ENCODE results near the gene DISC1.

DISC1 gene

GRCh38 chr1:231865331-231865730 lies 238.7 kb downstream of the DISC1 start:
- TF ChIP-seq FOXK2 (IDR thresholded peaks at IDR 0.05) (no peak), TARDBP (IDR thresholded peaks at IDR 0.05) (no peak), L3MBTL2 (conservative IDR thresholded peaks at IDR 0.05) (no peak), ARNT (IDR thresholded peaks at IDR 0.05) (no peak), SUZ12 (IDR thresholded peaks at IDR 0.05) (no peak), ZNF384 (IDR thresholded peaks at IDR 0.05) (no peak), HDGF (IDR thresholded peaks at IDR 0.05; ENCODE audit: borderline replicate concordance) (no peak), FOXM1 (IDR thresholded peaks at IDR 0.05; ENCODE audit: borderline replicate concordance) (no peak), NFRKB (IDR thresholded peaks at IDR 0.05) (no peak), SP1 (IDR thresholded peaks at IDR 0.05) (no peak), PKNOX1 (IDR thresholded peaks at IDR 0.05) (no peak), ELF4 (IDR thresholded peaks at IDR 0.05) (no peak), FOXA1 (IDR thresholded peaks at IDR 0.05) (no peak)
- POLR2A ChIA-PET, result no interaction called here
- no peak for DNase-seq (ENCODE audit: extremely low spot score)
- CTCF ChIA-PET, result interaction anchor here (1.3 to 1.7 kb wide), 2 partner anchors 10 to 762 kb away, joined by 3 to 8 read pairs; no protein-coding TSS in a partner anchor

- ChIA-PET POLR2A (no interaction called here), CTCF (interaction anchor here (0.6 to 1.7 kb wide), 10 partner anchors 9 to 1379 kb away, joined by 3 to 8 read pairs (median 4); no protein-coding TSS in a partner anchor)
- DNase-seq (ENCODE audit: extremely low spot score), result peak; percentile 75
- TF ChIP-seq PKNOX1 (IDR thresholded peaks at IDR 0.05) (peak; percentile 47), NFRKB (IDR thresholded peaks at IDR 0.05) (no peak), CTBP1 (IDR thresholded peaks at IDR 0.05; ENCODE audit: borderline replicate concordance) (no peak; the same call in 1 of the 2 replicates), ELF4 (IDR thresholded peaks at IDR 0.05) (no peak), LEF1 (IDR thresholded peaks at IDR 0.05; ENCODE audit: borderline replicate concordance) (no peak)
Measured at GRCh38 chr1:231866392-231867331, 240.1 kb downstream of the DISC1 start.

- ChIA-PET POLR2A (no interaction called here), CTCF (interaction anchor here (0.6 to 1.5 kb wide), 3 partner anchors 63 to 760 kb away, joined by 3 to 4 read pairs (median 3); no protein-coding TSS in a partner anchor)
- no peak for TF ChIP-seq ARNT (IDR thresholded peaks at IDR 0.05)
- TF ChIP-seq CTBP1 (IDR thresholded peaks at IDR 0.05; ENCODE audit: borderline replicate concordance), result no peak
- no peak for TF ChIP-seq SUZ12 (IDR thresholded peaks at IDR 0.05)
- TF ChIP-seq HDGF (IDR thresholded peaks at IDR 0.05; ENCODE audit: borderline replicate concordance), result no peak
- no peak for TF ChIP-seq L3MBTL2 (conservative IDR thresholded peaks at IDR 0.05)
- no peak for TF ChIP-seq SP1 (IDR thresholded peaks at IDR 0.05)
- TF ChIP-seq LEF1 (IDR thresholded peaks at IDR 0.05; ENCODE audit: borderline replicate concordance), result no peak
- TF ChIP-seq FOXM1 (IDR thresholded peaks at IDR 0.05; ENCODE audit: borderline replicate concordance), result no peak
- no peak for TF ChIP-seq BHLHE40 (IDR thresholded peaks at IDR 0.05; ENCODE audit: borderline replicate concordance)
- DNase-seq (ENCODE audit: extremely low spot score), result no peak
Measured at GRCh38 chr1:231867607-231868006, 241.0 kb downstream of the DISC1 start.

GRCh38 chr1:231869364-231869763 lies 242.8 kb downstream of the DISC1 start:
- no peak for DNase-seq (ENCODE audit: extremely low spot score)
- CTCF ChIA-PET, result no interaction called here
- POLR2A ChIA-PET, result no interaction called here
- no peak for TF ChIP-seq ZNF384 (IDR thresholded peaks at IDR 0.05)
- TF ChIP-seq ARNT (IDR thresholded peaks at IDR 0.05), result no peak
- TF ChIP-seq LEF1 (IDR thresholded peaks at IDR 0.05; ENCODE audit: borderline replicate concordance), result no peak
- no peak for TF ChIP-seq NFRKB (IDR thresholded peaks at IDR 0.05)
- TF ChIP-seq FOXA1 (IDR thresholded peaks at IDR 0.05), result no peak
- TF ChIP-seq SUZ12 (IDR thresholded peaks at IDR 0.05), result no peak
- TF ChIP-seq FOXK2 (IDR thresholded peaks at IDR 0.05), result no peak
- TF ChIP-seq BHLHE40 (IDR thresholded peaks at IDR 0.05; ENCODE audit: borderline replicate concordance), result no peak
- TF ChIP-seq PKNOX1 (IDR thresholded peaks at IDR 0.05), result no peak
- TF ChIP-seq ELF4 (IDR thresholded peaks at IDR 0.05), result no peak
- TF ChIP-seq FOXM1 (IDR thresholded peaks at IDR 0.05; ENCODE audit: borderline replicate concordance), result no peak
- no peak for TF ChIP-seq TARDBP (IDR thresholded peaks at IDR 0.05)
- TF ChIP-seq L3MBTL2 (conservative IDR thresholded peaks at IDR 0.05), result no peak
- no peak for TF ChIP-seq CTBP1 (IDR thresholded peaks at IDR 0.05; ENCODE audit: borderline replicate concordance)
- no peak for TF ChIP-seq SP1 (IDR thresholded peaks at IDR 0.05)
- no peak for TF ChIP-seq HDGF (IDR thresholded peaks at IDR 0.05; ENCODE audit: borderline replicate concordance)

GRCh38 chr1:231871471-231871870 lies 244.9 kb downstream of the DISC1 start:
- POLR2A ChIA-PET, result no interaction called here
- CTCF ChIA-PET, result no interaction called here
- no peak for DNase-seq (ENCODE audit: extremely low spot score)
- TF ChIP-seq CTBP1 (IDR thresholded peaks at IDR 0.05; ENCODE audit: borderline replicate concordance) (no peak), L3MBTL2 (conservative IDR thresholded peaks at IDR 0.05) (no peak), LEF1 (IDR thresholded peaks at IDR 0.05; ENCODE audit: borderline replicate concordance) (no peak), ELF4 (IDR thresholded peaks at IDR 0.05) (no peak), FOXA1 (IDR thresholded peaks at IDR 0.05) (no peak), ZNF384 (IDR thresholded peaks at IDR 0.05) (no peak), HDGF (IDR thresholded peaks at IDR 0.05; ENCODE audit: borderline replicate concordance) (no peak), NFRKB (IDR thresholded peaks at IDR 0.05) (no peak), BHLHE40 (IDR thresholded peaks at IDR 0.05; ENCODE audit: borderline replicate concordance) (no peak), SP1 (IDR thresholded peaks at IDR 0.05) (no peak)

- ChIA-PET CTCF (no interaction called here), POLR2A (no interaction called here)
- TF ChIP-seq CTBP1 (IDR thresholded peaks at IDR 0.05; ENCODE audit: borderline replicate concordance) (no peak), NFRKB (IDR thresholded peaks at IDR 0.05) (no peak), ELF4 (IDR thresholded peaks at IDR 0.05) (no peak), ZNF384 (IDR thresholded peaks at IDR 0.05) (no peak), HDGF (IDR thresholded peaks at IDR 0.05; ENCODE audit: borderline replicate concordance) (no peak), SUZ12 (IDR thresholded peaks at IDR 0.05) (no peak), ARNT (IDR thresholded peaks at IDR 0.05) (no peak), PKNOX1 (IDR thresholded peaks at IDR 0.05) (no peak), BHLHE40 (IDR thresholded peaks at IDR 0.05; ENCODE audit: borderline replicate concordance) (no peak), SP1 (IDR thresholded peaks at IDR 0.05) (no peak), FOXK2 (IDR thresholded peaks at IDR 0.05) (no peak), L3MBTL2 (conservative IDR thresholded peaks at IDR 0.05) (no peak), FOXM1 (IDR thresholded peaks at IDR 0.05; ENCODE audit: borderline replicate concordance) (no peak), FOXA1 (IDR thresholded peaks at IDR 0.05) (no peak), LEF1 (IDR thresholded peaks at IDR 0.05; ENCODE audit: borderline replicate concordance) (no peak), TARDBP (IDR thresholded peaks at IDR 0.05) (no peak)
- DNase-seq (ENCODE audit: extremely low spot score), result no peak
Measured at GRCh38 chr1:231871878-231872277, 245.3 kb downstream of the DISC1 start.
